Measurements from ENCODE around the gene CD163L1.

CD163L1 gene

DNA sequence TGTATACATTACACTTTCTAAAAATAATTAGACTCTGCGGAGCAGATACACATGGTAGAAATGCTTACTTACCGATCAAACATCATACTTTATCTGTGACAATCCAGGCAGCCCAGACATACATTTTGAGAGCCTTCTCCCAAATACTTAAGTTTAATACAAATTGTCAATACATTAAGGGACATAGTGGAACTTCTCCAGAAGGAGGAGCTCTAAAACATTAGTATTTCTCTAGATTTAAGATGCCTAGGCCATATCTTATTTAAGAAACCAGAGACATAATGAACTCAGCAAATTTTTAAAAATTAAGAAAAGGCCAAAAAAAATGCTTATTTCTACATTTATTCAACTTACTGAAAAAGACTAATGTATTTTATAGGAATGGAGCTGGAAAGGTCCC, 124.0 kb downstream of the CD163L1 start:
- H3K4me3 ChIP-seq (ENCODE audit: low read depth, low read length): no peak overlapping the region
- H3K9me3 ChIP-seq (ENCODE audit: control insufficient read depth, insufficient read depth, low read length): no peaks in the 10 kb centered on the region
- H3K27me3 ChIP-seq (ENCODE audit: control insufficient read depth, insufficient read depth, low read length): no peaks in the 10 kb centered on the region
- no peaks in the 10 kb centered on the region for H3K36me3 ChIP-seq (ENCODE audit: control insufficient read depth, insufficient read depth, low read length)
- H3K4me1 ChIP-seq (ENCODE audit: control insufficient read depth, insufficient read depth, low read length): no peaks in the 10 kb centered on the region
- H3K9ac ChIP-seq (ENCODE audit: low read depth, low read length): no peak overlapping the region

DNA sequence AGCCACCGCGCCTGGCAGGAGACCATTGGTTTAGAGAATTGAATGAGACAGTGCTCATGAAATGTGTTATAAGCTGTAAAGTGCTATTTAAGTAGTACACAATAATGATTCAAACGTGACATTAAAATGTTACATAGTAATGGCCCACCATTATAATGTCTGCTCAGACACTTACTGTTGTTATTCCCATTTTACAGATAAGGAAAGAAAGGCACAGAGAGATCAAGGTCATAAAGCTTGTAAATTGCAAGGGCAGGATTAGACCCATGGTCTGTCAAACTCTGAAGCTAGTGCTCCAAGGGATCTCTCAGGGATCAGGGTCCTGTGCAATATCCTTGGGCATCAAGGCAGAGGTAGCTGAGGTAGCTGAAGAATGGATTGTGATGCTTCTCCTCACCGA, 133.9 kb downstream of the CD163L1 start:
- H3K9ac ChIP-seq (ENCODE audit: low read depth, low read length): no peak overlapping the region
- H3K36me3 ChIP-seq (ENCODE audit: control insufficient read depth, insufficient read depth, low read length): no peaks in the 10 kb centered on the region
- H3K9me3 ChIP-seq (ENCODE audit: control insufficient read depth, insufficient read depth, low read length): no peaks in the 10 kb centered on the region
- no peaks in the 10 kb centered on the region for H3K27me3 ChIP-seq (ENCODE audit: control insufficient read depth, insufficient read depth, low read length)
- H3K4me1 ChIP-seq (ENCODE audit: control insufficient read depth, insufficient read depth, low read length): no peaks in the 10 kb centered on the region
- H3K4me3 ChIP-seq (ENCODE audit: low read depth, low read length): no peak overlapping the region

Data from iPS-15b (cell line).